B cell (primary cell): Measurements from ENCODE around the gene TRPM2. TPM values are rescaled to one million over a fixed set of nuclear protein-coding genes. Genes with fewer than 3 reads are reported as not detected.

Experiments
- ATAC-seq: fragments of 200-7000 bp; cut with Tn5 transposase; one replicate; pipeline ENCODE4 v1.10.0; 2021; ENCODE audit warnings: low read depth, mild to moderate bottlenecking, moderate number of reproducible peaks, moderate library complexity
- CTCF ChIA-PET: fragments of 350-600 bp; sonication (Branson Sonifier 250); formaldehyde crosslinking; loops from one replicate; lab custom pipeline; 2021; ENCODE audit warnings: antibody characterized with exemption, inconsistent platforms; lab: Charles Lee
- POLR2A ChIA-PET: fragments of 350-600 bp; sonication (Branson Sonifier 250); formaldehyde crosslinking; loops from one replicate; lab custom pipeline; 2021; ENCODE audit warnings: antibody characterized with exemption; lab: Charles Lee
- DNase-seq: peaks from one replicate; pipeline ENCODE4 v3.0.0; 2013
- H2AFZ ChIP-seq: 2 replicates; pipeline ENCODE4 v1.6.1; 2012; ENCODE audit warnings: mild to moderate bottlenecking, low read depth, low read length; ENCODE audit not compliant: insufficient read depth, poor library complexity, severe bottlenecking
- H3K27ac ChIP-seq, 2 donors: 1 replicate in 1 of 2; 2 replicates in 1 of 2; pipeline ENCODE4 v1.5.1; 2012 to 2013; ENCODE audit warnings: low read length in 2 of 2, mild to moderate bottlenecking in 2 of 2, moderate library complexity in 1 of 2
- H3K27me3 ChIP-seq, 4 experiments: fragments of 200-600 bp in 1 of 4; sonication (generic) in 1 of 4; replicated peaks in 1 of 4; 1 replicate in 2 of 4; 2 replicates in 2 of 4; pipeline versions ENCODE4 v1.6.1 to v1.7.0; 2013 to 2016; ENCODE audit warnings: low read length in 3 of 4, mild to moderate bottlenecking in 2 of 4, mixed read lengths in 1 of 4, moderate library complexity in 1 of 4; ENCODE audit not compliant: insufficient read depth in 4 of 4, control insufficient read depth in 3 of 4; ENCODE audit errors: control extremely low read depth in 1 of 4
- H3K36me3 ChIP-seq, 2 experiments: replicated peaks in 1 of 2; 1 replicate in 1 of 2; 2 replicates in 1 of 2; pipeline versions ENCODE4 v1.6.1 to v1.7.1; 2013; ENCODE audit warnings: low read length in 1 of 2; ENCODE audit not compliant: insufficient read depth in 2 of 2, control insufficient read depth in 1 of 2; ENCODE audit errors: control extremely low read depth in 1 of 2, extremely low read depth in 1 of 2
- H3K4me1 ChIP-seq, 2 donors: fragments of 200-600 bp in 1 of 2; sonication (generic) in 1 of 2; 1 replicate in 1 of 2; 2 replicates in 1 of 2; pipeline versions ENCODE4 v1.5.1 to v1.6.1; 2013 to 2017; ENCODE audit warnings: low read length in 2 of 2; ENCODE audit not compliant: control insufficient read depth in 2 of 2, insufficient read depth in 2 of 2
- H3K4me2 ChIP-seq: replicated peaks from 2 replicates; pipeline ENCODE3; 2012; ENCODE audit warnings: mild to moderate bottlenecking, low read depth, low read length; ENCODE audit not compliant: poor library complexity, severe bottlenecking
- H3K4me3 ChIP-seq, 5 experiments: fragments of 200-600 bp in 1 of 5; sonication (generic) in 1 of 5; 1 replicate in 3 of 5; 2 replicates in 2 of 5; pipeline versions ENCODE4 v1.5.1 to v1.7.0; 2011 to 2016; ENCODE audit warnings: low read length in 4 of 5, mild to moderate bottlenecking in 4 of 5, low read depth in 2 of 5, control low read depth in 1 of 5, moderate library complexity in 1 of 5; ENCODE audit not compliant: insufficient read depth in 1 of 5; ENCODE audit errors: control extremely low read depth in 1 of 5, extremely low read depth in 1 of 5
- H3K79me2 ChIP-seq: fragments of 200-600 bp; sonication (generic); one replicate; pipeline ENCODE4 v1.6.0; 2016; ENCODE audit warnings: low read length; ENCODE audit not compliant: control insufficient read depth, insufficient read depth
- H3K9ac ChIP-seq: fragments of 200-600 bp; sonication (generic); 2 replicates; pipeline ENCODE4 v1.6.1; 2017; ENCODE audit warnings: mild to moderate bottlenecking, low read length, moderate library complexity
- H3K9me3 ChIP-seq, 3 donors: one replicate each; pipeline versions ENCODE4 v1.6.1 to v1.7.1; 2013; ENCODE audit warnings: low read length in 2 of 3; ENCODE audit not compliant: control insufficient read depth in 2 of 3, insufficient read depth in 1 of 3; ENCODE audit errors: control extremely low read depth in 1 of 3
- H4K20me1 ChIP-seq: 2 replicates; pipeline ENCODE4 v1.6.0; 2012; ENCODE audit warnings: mild to moderate bottlenecking, low read length; ENCODE audit not compliant: insufficient read depth, control insufficient read depth, poor library complexity, severe bottlenecking
- H3K27ac Mint-ChIP-seq: one replicate; pipeline ENCODE4 v1.8.0; 2021; ENCODE audit warnings: mixed read lengths
- H3K27me3 Mint-ChIP-seq: one replicate; pipeline ENCODE4 v1.8.0; 2021; ENCODE audit warnings: mixed read lengths
- H3K4me1 Mint-ChIP-seq: one replicate; pipeline ENCODE4 v1.8.0; 2021; ENCODE audit warnings: mixed read lengths
- H3K4me3 Mint-ChIP-seq: one replicate; pipeline ENCODE4 v1.8.0; 2021; ENCODE audit warnings: mixed read lengths
- H3K9me3 Mint-ChIP-seq: one replicate; pipeline ENCODE4 v1.8.0; 2022; ENCODE audit warnings: mixed read lengths; ENCODE audit not compliant: insufficient read depth
- EZH2 ChIP-seq: IDR thresholded peaks from 2 replicates; pipeline ENCODE4 v1.6.1; 2012; ENCODE audit warnings: borderline replicate concordance, low read depth, mild to moderate bottlenecking, moderate library complexity, low read length; ENCODE audit not compliant: insufficient read depth, poor library complexity, severe bottlenecking
- WGBS: methylation state at CpG from one replicate; pipeline ENCODE4 v1.1.5; 2013; ENCODE audit warnings: missing lambda C conversion rate; ENCODE audit not compliant: insufficient coverage; 5-methylcytosine and 5-hydroxymethylcytosine counted together
- intact Hi-C: fragments of 100-400 bp; cut with micrococcal nuclease; formaldehyde crosslinking; loops from one replicate; pipeline ENCODE4 v1.10.0; 2022
- polyA plus RNA-seq: library from polyadenylated mRNA; depleted of rRNA; stranded (reverse); fragments of >200 nt; gene quantifications from 2 replicates; pipeline ENCODE4 v1.2.3, GENCODE V29; 2012
- total RNA-seq, 2 donors: library from RNA; stranded (reverse); fragments of 120-200 nt in 1 of 2; gene quantifications; 1 replicate in 1 of 2; 2 replicates in 1 of 2; pipeline versions ENCODE4 v1.2.3 to v1.2.4, GENCODE V29; 2013 to 2022
- TF ChIP-seq, protein P1 (sequence below): fragments of 200-600 bp; IDR thresholded peaks from one replicate; pipeline ENCODE4 v1.8.0; 2022; ENCODE audit warnings: antibody characterized with exemption, mild to moderate bottlenecking

Gene TRPM2
- total and polyA plus RNA-seq, 2 donors (not counting 1 experiment from before 2014, with no cell fraction given), result 1.6 to 8.4 TPM

DNA sequence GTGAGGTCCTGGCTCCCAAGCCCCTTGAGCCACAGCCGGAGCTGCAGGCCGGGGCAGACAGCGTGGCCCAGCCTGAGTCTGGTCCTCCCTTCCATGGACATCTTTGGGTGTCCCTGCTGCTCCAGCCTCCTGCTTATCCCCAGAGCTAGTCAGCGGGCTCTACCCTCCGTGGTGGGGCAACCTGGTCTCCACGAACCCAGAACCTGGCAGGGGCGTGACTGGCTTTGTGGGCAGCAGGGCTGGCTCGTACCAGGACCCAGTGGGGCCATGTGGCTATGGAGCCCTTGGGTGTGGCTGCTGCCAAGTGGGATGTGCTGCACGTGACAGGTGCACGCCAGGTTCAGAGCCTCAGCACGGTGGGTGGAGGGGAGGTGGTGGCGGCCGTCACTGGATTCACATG, 32.6 kb upstream of the TRPM2 start:
- no peaks in the 10 kb centered on the region for H3K4me1 Mint-ChIP-seq
- no peaks in the 10 kb centered on the region for H3K9me3 ChIP-seq
- WGBS, result 98% methylated on average over 12 of the region's 13 CpGs
- no peak overlapping the region for H3K4me3 ChIP-seq
- no peaks in the 10 kb centered on the region for H3K27me3 Mint-ChIP-seq
- DNase-seq (no peak), ATAC-seq (no peak)
- ChIA-PET POLR2A (no interaction called here), CTCF (no interaction called here)
- no peak overlapping the region for H3K4me2 ChIP-seq
- no peaks in the 10 kb centered on the region for H3K9me3 Mint-ChIP-seq
- no peak overlapping the region for H3K4me3 Mint-ChIP-seq
- H2AFZ ChIP-seq, result no peak overlapping the region
- no peak overlapping the region for H3K9ac ChIP-seq
- H3K27ac ChIP-seq, result no peak overlapping the region
- TF ChIP-seq, protein P1, sequence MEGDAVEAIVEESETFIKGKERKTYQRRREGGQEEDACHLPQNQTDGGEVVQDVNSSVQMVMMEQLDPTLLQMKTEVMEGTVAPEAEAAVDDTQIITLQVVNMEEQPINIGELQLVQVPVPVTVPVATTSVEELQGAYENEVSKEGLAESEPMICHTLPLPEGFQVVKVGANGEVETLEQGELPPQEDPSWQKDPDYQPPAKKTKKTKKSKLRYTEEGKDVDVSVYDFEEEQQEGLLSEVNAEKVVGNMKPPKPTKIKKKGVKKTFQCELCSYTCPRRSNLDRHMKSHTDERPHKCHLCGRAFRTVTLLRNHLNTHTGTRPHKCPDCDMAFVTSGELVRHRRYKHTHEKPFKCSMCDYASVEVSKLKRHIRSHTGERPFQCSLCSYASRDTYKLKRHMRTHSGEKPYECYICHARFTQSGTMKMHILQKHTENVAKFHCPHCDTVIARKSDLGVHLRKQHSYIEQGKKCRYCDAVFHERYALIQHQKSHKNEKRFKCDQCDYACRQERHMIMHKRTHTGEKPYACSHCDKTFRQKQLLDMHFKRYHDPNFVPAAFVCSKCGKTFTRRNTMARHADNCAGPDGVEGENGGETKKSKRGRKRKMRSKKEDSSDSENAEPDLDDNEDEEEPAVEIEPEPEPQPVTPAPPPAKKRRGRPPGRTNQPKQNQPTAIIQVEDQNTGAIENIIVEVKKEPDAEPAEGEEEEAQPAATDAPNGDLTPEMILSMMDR, result no peak
- TF ChIP-seq EZH2, result no peak
- no peaks in the 10 kb centered on the region for H3K27me3 ChIP-seq
- peaks cover 56% of the 10 kb centered on the region for H4K20me1 ChIP-seq
- H3K4me1 ChIP-seq, result no peaks in the 10 kb centered on the region
- H3K36me3 ChIP-seq, result peaks cover 0 to 82% of the 10 kb centered on the region in 2 experiments
- H3K27ac Mint-ChIP-seq, result no peak overlapping the region
- intact Hi-C loops, result no loop called here
- no peaks in the 10 kb centered on the region for H3K79me2 ChIP-seq

DNA sequence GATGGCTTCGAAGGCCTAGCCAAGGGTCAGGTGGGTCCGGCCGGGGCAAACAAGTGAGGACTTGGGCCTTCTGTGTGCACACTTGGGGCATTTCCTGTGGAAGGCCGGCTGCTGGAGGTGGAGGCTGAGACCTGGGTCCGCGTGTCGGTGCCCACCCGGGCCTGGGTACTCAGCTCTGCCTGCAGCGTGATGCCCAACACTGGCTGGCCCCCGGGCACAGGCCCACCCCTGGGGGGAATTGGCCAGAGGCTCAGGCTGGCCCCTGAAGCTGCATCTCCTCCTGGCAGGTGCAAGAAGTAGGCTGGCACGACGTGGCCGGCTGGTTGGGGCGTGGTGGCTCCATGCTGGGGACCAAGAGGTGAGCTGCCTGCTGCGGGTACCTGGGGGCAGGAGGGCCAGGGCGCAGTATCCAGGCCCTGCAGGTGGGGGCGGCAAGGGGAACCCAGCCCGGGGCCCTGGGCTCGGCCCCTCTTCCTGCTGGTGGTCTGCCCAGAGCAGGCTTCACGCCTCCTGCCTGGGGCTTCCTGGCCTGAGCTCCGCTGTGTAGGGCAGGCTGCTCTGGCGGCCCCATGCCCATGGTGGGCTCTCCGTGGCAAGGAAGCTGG, 31.5 kb upstream of the TRPM2 start:
- intact Hi-C loops, result no loop called here
- H3K27ac Mint-ChIP-seq, result no peak overlapping the region

More for the DNA sequence above, 31.5 kb upstream of the TRPM2 start:
- no peak overlapping the region for H2AFZ ChIP-seq
- POLR2A ChIA-PET, result no interaction called here
- H3K4me1 ChIP-seq, result no peaks in the 10 kb centered on the region
- H3K9ac ChIP-seq, result no peak overlapping the region
- H3K36me3 ChIP-seq, result peaks cover 0 to 77% of the 10 kb centered on the region in 2 experiments
- WGBS, result 94% methylated on average over 23 of the region's 23 CpGs
- H3K9me3 ChIP-seq, result no peaks in the 10 kb centered on the region
- TF ChIP-seq, protein P1, result no peak
- TF ChIP-seq EZH2, result no peak
- no peaks in the 10 kb centered on the region for H3K27me3 ChIP-seq
- CTCF ChIA-PET, result no interaction called here
- Mint-ChIP-seq H3K27me3 (no peaks in the 10 kb centered on the region), H3K4me3 (no peak overlapping the region), H3K9me3 (no peaks in the 10 kb centered on the region), H3K4me1 (no peaks in the 10 kb centered on the region)
- peaks cover 51% of the 10 kb centered on the region for H4K20me1 ChIP-seq
- H3K27ac ChIP-seq, result no peak overlapping the region
- H3K4me3 ChIP-seq, result no peak overlapping the region
- DNase-seq (no peak), ATAC-seq (no peak)
- H3K4me2 ChIP-seq, result no peak overlapping the region
- H3K79me2 ChIP-seq, result no peaks in the 10 kb centered on the region
